ENCODE results near the gene SMIM41. TPM values are rescaled to one million over a fixed set of nuclear protein-coding genes. Genes with fewer than 3 reads are reported as not detected.

The SMIM41 gene
- polyA plus RNA-seq, 1 donor (not counting 4 experiments of a cell fraction or from before 2014, with no cell fraction given) = not detected

- no peak overlapping the region for H3K9ac ChIP-seq (ENCODE audit: control insufficient read depth, extremely low read depth, insufficient read depth, low read length)
- no peak overlapping the region for H3K27ac ChIP-seq (ENCODE audit: control insufficient read depth, insufficient read depth, low read length)
- no peaks in the 10 kb centered on the region for H3K9me1 ChIP-seq (ENCODE audit: control insufficient read depth, extremely low read depth, insufficient read depth, low read length)
- dilution Hi-C loops (cut with MboI; ENCODE audit: extremely low pct_ligation_motif_present, low sequenced_read_pairs) = no loop called here
- H3K36me3 ChIP-seq (ENCODE audit: control insufficient read depth in 2 of 2, extremely low read depth in 1 of 2, insufficient read depth in 2 of 2, low read length in 2 of 2) = no peaks in the 10 kb centered on the region
- FAIRE-seq = no peak
- no peaks in the 10 kb centered on the region for H3K9me3 ChIP-seq (ENCODE audit: control insufficient read depth, low read depth, low read length)
- no peak overlapping the region for H3K4me2 ChIP-seq (ENCODE audit: control insufficient read depth, extremely low read depth, insufficient read depth, low read depth, low read length)
- DNase-seq (ENCODE audit: low read depth, low spot score) = no peak
- no peak overlapping the region for H2AFZ ChIP-seq (ENCODE audit: control insufficient read depth, low read length)
- no peaks in the 10 kb centered on the region for H3K27me3 ChIP-seq (ENCODE audit: control insufficient read depth, extremely low read depth, insufficient read depth, low read length)
- TF ChIP-seq EZH2 (IDR thresholded peaks at IDR 0.05; ENCODE audit: low read length) (no peak), CTCF (optimal IDR thresholded peaks at IDR 0.05 in 1 of 3, IDR thresholded peaks at IDR 0.05 in 1 of 3, conservative IDR thresholded peaks at IDR 0.05 in 1 of 3; ENCODE audit: extremely low read depth in 1 of 3, insufficient read depth in 2 of 3, low read length in 3 of 3) (no peak)
- no peak overlapping the region for H3K4me3 ChIP-seq (ENCODE audit: control insufficient read depth in 2 of 3, extremely low read depth in 1 of 3, insufficient read depth in 2 of 3, low read depth in 1 of 3, low read length in 3 of 3)
- no peaks in the 10 kb centered on the region for H4K20me1 ChIP-seq (ENCODE audit: control insufficient read depth, extremely low read depth, insufficient read depth, low read length)
- H3K79me2 ChIP-seq (ENCODE audit: control insufficient read depth, insufficient read depth, low read length) = no peaks in the 10 kb centered on the region
- peaks cover under 1% of the 10 kb centered on the region for H3K4me1 ChIP-seq (ENCODE audit: control insufficient read depth, extremely low read depth, insufficient read depth, low read length)
Observed at GRCh38 chr12:52057638-52058576, 21.6 kb upstream of the SMIM41 start.

GRCh38 chr12:52058631-52059361 is 20.7 kb upstream of the SMIM41 start:
- Histone ChIP-seq H3K4me1 (ENCODE audit: control insufficient read depth, extremely low read depth, insufficient read depth, low read length) (no peaks in the 10 kb centered on the region), H2AFZ (ENCODE audit: control insufficient read depth, low read length) (no peak overlapping the region), H3K27ac (ENCODE audit: control insufficient read depth, insufficient read depth, low read length) (no peak overlapping the region), H3K9ac (ENCODE audit: control insufficient read depth, extremely low read depth, insufficient read depth, low read length) (no peak overlapping the region), H3K36me3 (ENCODE audit: control insufficient read depth in 2 of 2, extremely low read depth in 1 of 2, insufficient read depth in 2 of 2, low read length in 2 of 2) (no peaks in the 10 kb centered on the region), H3K4me3 (ENCODE audit: control insufficient read depth in 2 of 3, extremely low read depth in 1 of 3, insufficient read depth in 2 of 3, low read depth in 1 of 3, low read length in 3 of 3) (no peak overlapping the region), H3K9me1 (ENCODE audit: control insufficient read depth, extremely low read depth, insufficient read depth, low read length) (no peaks in the 10 kb centered on the region), H3K9me3 (ENCODE audit: control insufficient read depth, low read depth, low read length) (no peaks in the 10 kb centered on the region), H3K4me2 (ENCODE audit: control insufficient read depth, extremely low read depth, insufficient read depth, low read depth, low read length) (no peak overlapping the region), H3K79me2 (ENCODE audit: control insufficient read depth, insufficient read depth, low read length) (no peaks in the 10 kb centered on the region), H3K27me3 (ENCODE audit: control insufficient read depth, extremely low read depth, insufficient read depth, low read length) (no peaks in the 10 kb centered on the region), H4K20me1 (ENCODE audit: control insufficient read depth, extremely low read depth, insufficient read depth, low read length) (no peaks in the 10 kb centered on the region)
- TF ChIP-seq EZH2 (IDR thresholded peaks at IDR 0.05; ENCODE audit: low read length) (no peak), CTCF (optimal IDR thresholded peaks at IDR 0.05 in 1 of 3, IDR thresholded peaks at IDR 0.05 in 1 of 3, conservative IDR thresholded peaks at IDR 0.05 in 1 of 3; ENCODE audit: extremely low read depth in 1 of 3, insufficient read depth in 2 of 3, low read length in 3 of 3) (no peak)
- dilution Hi-C loops (cut with MboI; ENCODE audit: extremely low pct_ligation_motif_present, low sequenced_read_pairs) = no loop called here
- FAIRE-seq (no peak), DNase-seq (ENCODE audit: low read depth, low spot score) (no peak)

All from keratinocyte (primary cell).